Measurements from ENCODE around the gene NAGK. TPM values are rescaled to one million over a fixed set of nuclear protein-coding genes. Genes with fewer than 3 reads are reported as not detected.
"Not testable (repeated sequence)": the region's sequence is repeated elsewhere in the genome, so short reads cannot be mapped to it uniquely, and the experiment has no call there.

The NAGK gene
- 10 to 100 TPM; 33.6 to 38.7 TPM for total RNA-seq

GRCh38 chr2:71068218-71069035 lies at the start of gene NAGK:
NAGK (plus strand) TSS chr2:71068648; CDS start chr2:71068684, 36 bp downstream.
- peaks cover 4% of the 10 kb centered on the region for H3K36me3 Mint-ChIP-seq (ENCODE audit: low read depth)
- CTCF ChIA-PET = interaction anchor here (0.7 to 7.4 kb wide), 9 partner anchors 21 to 278 kb away, joined by 3 to 71 read pairs (median 3); partner anchors contain the start of genes FIGLA, MCEE, MPHOSPH10 and PAIP2B

GRCh38 chr2:71019989-71020388 lies 48.5 kb upstream of the NAGK start:
- POLR2A ChIA-PET; H3K4me3 Mint-ChIP-seq; H3K9me3 Mint-ChIP-seq; H3K36me3 Mint-ChIP-seq (ENCODE audit: low read depth); ATAC-seq; H3K27ac Mint-ChIP-seq; intact Hi-C loops (cut with micrococcal nuclease); DNase-seq; H3K27me3 Mint-ChIP-seq; CTCF ChIA-PET: not testable (repeated sequence)
- H3K4me1 Mint-ChIP-seq (ENCODE audit: low read depth) = peaks cover 12% of the 10 kb centered on the region

More at GRCh38 chr2:71068218-71069035, at the start of gene NAGK:
- POLR2A ChIA-PET = interaction anchor here (0.7 to 2.2 kb wide), 14 partner anchors 8 to 261 kb away, joined by 3 to 21 read pairs (median 3); partner anchors contain the start of genes MCEE, MPHOSPH10 and PAIP2B
- ATAC-seq = peak; percentile 84
- Mint-ChIP-seq H3K4me1 (ENCODE audit: low read depth) (peaks cover 48% of the 10 kb centered on the region), H3K9me3 (no peaks in the 10 kb centered on the region), H3K27ac (peak within 1 kb of the TSS; percentile 98), H3K27me3 (no peaks in the 10 kb centered on the region), H3K4me3 (peak within 1 kb of the TSS; percentile 87)
- TF ChIP-seq CTCF (IDR thresholded peaks at IDR 0.05) = no peak
- intact Hi-C loops (cut with micrococcal nuclease) = loop anchor here (1.0 kb wide), 1 partner anchor 62 kb away; the partner anchor contains the start of genes MCEE and MPHOSPH10
- peak; percentile 96 for DNase-seq

GRCh38 chr2:71021394-71021793 lies 47.1 kb upstream of the NAGK start:
- DNase-seq; H3K9me3 Mint-ChIP-seq; ATAC-seq; H3K4me3 Mint-ChIP-seq; intact Hi-C loops (cut with micrococcal nuclease); POLR2A ChIA-PET; H3K27me3 Mint-ChIP-seq; H3K27ac Mint-ChIP-seq; H3K36me3 Mint-ChIP-seq (ENCODE audit: low read depth): not testable (repeated sequence)
- peaks cover 12% of the 10 kb centered on the region for H3K4me1 Mint-ChIP-seq (ENCODE audit: low read depth)
- CTCF ChIA-PET = interaction anchor here (0.7 to 3.2 kb wide), 3 partner anchors 20 to 109 kb away, joined by 3 to 13 read pairs (median 4); partner anchors contain the start of gene MPHOSPH10

- H3K4me3 Mint-ChIP-seq; intact Hi-C loops (cut with micrococcal nuclease); H3K9me3 Mint-ChIP-seq; H3K27me3 Mint-ChIP-seq; ATAC-seq; H3K36me3 Mint-ChIP-seq (ENCODE audit: low read depth): not testable (repeated sequence)
- ChIA-PET POLR2A (interaction anchor here (1.3 kb wide), 1 partner anchor 487 kb away, joined by 3 read pairs; no protein-coding TSS in a partner anchor), CTCF (interaction anchor here (1.2 to 3.2 kb wide), 6 partner anchors 22 to 487 kb away, joined by 3 to 13 read pairs (median 4); no protein-coding TSS in a partner anchor)
- DNase-seq = peak; percentile 86
- Mint-ChIP-seq H3K4me1 (ENCODE audit: low read depth) (peaks cover 12% of the 10 kb centered on the region), H3K27ac (peak overlapping the region; percentile 55)
- TF ChIP-seq CTCF (IDR thresholded peaks at IDR 0.05) = peak; percentile 42
These were observed 44.8 kb upstream of the NAGK start for GRCh38 chr2:71023553-71024243.

- ATAC-seq; POLR2A ChIA-PET; H3K9me3 Mint-ChIP-seq; CTCF ChIA-PET; H3K4me1 Mint-ChIP-seq (ENCODE audit: low read depth); intact Hi-C loops (cut with micrococcal nuclease); H3K27ac Mint-ChIP-seq; H3K36me3 Mint-ChIP-seq (ENCODE audit: low read depth); H3K4me3 Mint-ChIP-seq; DNase-seq: not testable (repeated sequence)
- peaks cover 13% of the 10 kb centered on the region for H3K27me3 Mint-ChIP-seq
These were observed 32.2 kb upstream of the NAGK start for GRCh38 chr2:71036296-71036695.

GRCh38 chr2:71042287-71042686 lies 26.2 kb upstream of the NAGK start:
- POLR2A ChIA-PET = no interaction called here
- ATAC-seq = no peak

More at GRCh38 chr2:71042287-71042686, 26.2 kb upstream of the NAGK start:
- Mint-ChIP-seq H3K27me3 (peaks cover 6% of the 10 kb centered on the region), H3K4me3 (no peak overlapping the region), H3K27ac (no peak overlapping the region), H3K9me3 (no peaks in the 10 kb centered on the region), H3K36me3 (ENCODE audit: low read depth) (no peaks in the 10 kb centered on the region), H3K4me1 (ENCODE audit: low read depth) (no peaks in the 10 kb centered on the region)
- intact Hi-C loops (cut with micrococcal nuclease) = no loop called here
- CTCF ChIA-PET = no interaction called here
- DNase-seq = no peak
- TF ChIP-seq CTCF (IDR thresholded peaks at IDR 0.05) = no peak
